ENCODE results near the gene SLC39A11. TPM values are rescaled to one million over a fixed set of nuclear protein-coding genes. Genes with fewer than 3 reads are reported as not detected.
"Not testable (repeated sequence)": the region's sequence is repeated elsewhere in the genome, so short reads cannot be mapped to it uniquely, and the experiment has no call there.

Gene SLC39A11
- total RNA-seq, 1 experiment from 2014 or later, result 15.8 TPM

- peaks cover 8% of the 10 kb centered on the region for H3K36me3 Mint-ChIP-seq (ENCODE audit: insufficient read depth, unreplicated experiment)
- DNase-seq (ENCODE audit: unreplicated experiment), result no peak
- ChIA-PET POLR2A (interaction anchor here (0.5 kb wide), 1 partner anchor 49 kb away, joined by 3 read pairs; no protein-coding TSS in a partner anchor), CTCF (no interaction called here)
- no peak overlapping the region for H3K4me3 Mint-ChIP-seq (ENCODE audit: unreplicated experiment)
- no peak overlapping the region for H3K27ac Mint-ChIP-seq (ENCODE audit: low read depth, unreplicated experiment)
- no peak for TF ChIP-seq CTCF (IDR thresholded peaks at IDR 0.05; ENCODE audit: unreplicated experiment)
- BruUV-seq (replicated peaks), result no TSS peak
- no peaks in the 10 kb centered on the region for H3K4me1 Mint-ChIP-seq (ENCODE audit: insufficient read depth, unreplicated experiment)
- H3K9me3 Mint-ChIP-seq (ENCODE audit: unreplicated experiment), result no peaks in the 10 kb centered on the region
- no peaks in the 10 kb centered on the region for H3K27me3 Mint-ChIP-seq (ENCODE audit: insufficient read depth, unreplicated experiment)
- intact Hi-C loops (cut with micrococcal nuclease), result no loop called here
Measured at GRCh38 chr17:72786209-72786608, 306.3 kb downstream of the SLC39A11 start.

- Mint-ChIP-seq H3K4me1 (ENCODE audit: insufficient read depth, unreplicated experiment) (no peaks in the 10 kb centered on the region), H3K36me3 (ENCODE audit: insufficient read depth, unreplicated experiment) (peaks cover 5% of the 10 kb centered on the region), H3K27me3 (ENCODE audit: insufficient read depth, unreplicated experiment) (no peaks in the 10 kb centered on the region), H3K9me3 (ENCODE audit: unreplicated experiment) (no peaks in the 10 kb centered on the region), H3K4me3 (ENCODE audit: unreplicated experiment) (no peak overlapping the region), H3K27ac (ENCODE audit: low read depth, unreplicated experiment) (no peak overlapping the region)
- no peak for DNase-seq (ENCODE audit: unreplicated experiment)
- intact Hi-C loops (cut with micrococcal nuclease), result no loop called here
- no TSS peak for BruUV-seq (replicated peaks)
- ChIA-PET POLR2A (no interaction called here), CTCF (interaction anchor here (1.4 kb wide), 1 partner anchor 203 kb away, joined by 3 read pairs; no protein-coding TSS in a partner anchor)
- TF ChIP-seq CTCF (IDR thresholded peaks at IDR 0.05; ENCODE audit: unreplicated experiment), result no peak
Measured at GRCh38 chr17:72782985-72783701, 309.3 kb downstream of the SLC39A11 start.

GRCh38 chr17:72782437-72782836, 310.1 kb downstream of the SLC39A11 start:
- H3K9me3 Mint-ChIP-seq (ENCODE audit: unreplicated experiment); BruUV-seq (replicated peaks); DNase-seq (ENCODE audit: unreplicated experiment); POLR2A ChIA-PET; H3K4me1 Mint-ChIP-seq (ENCODE audit: insufficient read depth, unreplicated experiment); H3K36me3 Mint-ChIP-seq (ENCODE audit: insufficient read depth, unreplicated experiment); H3K27ac Mint-ChIP-seq (ENCODE audit: low read depth, unreplicated experiment); H3K4me3 Mint-ChIP-seq (ENCODE audit: unreplicated experiment); intact Hi-C loops (cut with micrococcal nuclease); H3K27me3 Mint-ChIP-seq (ENCODE audit: insufficient read depth, unreplicated experiment): not testable (repeated sequence)
- CTCF ChIA-PET, result interaction anchor here (1.4 kb wide), 1 partner anchor 203 kb away, joined by 3 read pairs; no protein-coding TSS in a partner anchor

- BruUV-seq (replicated peaks), result no TSS peak
- POLR2A ChIA-PET, result no interaction called here
- DNase-seq (ENCODE audit: unreplicated experiment), result no peak
Measured at GRCh38 chr17:72778169-72779151, 314.0 kb downstream of the SLC39A11 start.

More at GRCh38 chr17:72778169-72779151, 314.0 kb downstream of the SLC39A11 start:
- Mint-ChIP-seq H3K27me3 (ENCODE audit: insufficient read depth, unreplicated experiment) (no peaks in the 10 kb centered on the region), H3K27ac (ENCODE audit: low read depth, unreplicated experiment) (no peak overlapping the region), H3K4me1 (ENCODE audit: insufficient read depth, unreplicated experiment) (no peaks in the 10 kb centered on the region), H3K4me3 (ENCODE audit: unreplicated experiment) (no peak overlapping the region), H3K9me3 (ENCODE audit: unreplicated experiment) (no peaks in the 10 kb centered on the region), H3K36me3 (ENCODE audit: insufficient read depth, unreplicated experiment) (no peaks in the 10 kb centered on the region)
- no peak for TF ChIP-seq CTCF (IDR thresholded peaks at IDR 0.05; ENCODE audit: unreplicated experiment)
- intact Hi-C loops (cut with micrococcal nuclease), result no loop called here
- CTCF ChIA-PET, result interaction anchor here (0.6 kb wide), 1 partner anchor 57 kb away, joined by 3 read pairs; no protein-coding TSS in a partner anchor
